Colon (tissue), 2 donors: ENCODE results near the gene SEMA4A.
"Not testable (repeated sequence)": the region's sequence is repeated elsewhere in the genome, so short reads cannot be mapped to it uniquely, and the experiment has no call there.

Source experiments
- FAIRE-seq: peaks from 2 replicates; lab custom pipeline; 2012; peaks lifted over from hg19 to GRCh38; lab: Jason Lieb, UNC
- donor health status: control.
- donor health status: control.

Gene SEMA4A

DNA sequence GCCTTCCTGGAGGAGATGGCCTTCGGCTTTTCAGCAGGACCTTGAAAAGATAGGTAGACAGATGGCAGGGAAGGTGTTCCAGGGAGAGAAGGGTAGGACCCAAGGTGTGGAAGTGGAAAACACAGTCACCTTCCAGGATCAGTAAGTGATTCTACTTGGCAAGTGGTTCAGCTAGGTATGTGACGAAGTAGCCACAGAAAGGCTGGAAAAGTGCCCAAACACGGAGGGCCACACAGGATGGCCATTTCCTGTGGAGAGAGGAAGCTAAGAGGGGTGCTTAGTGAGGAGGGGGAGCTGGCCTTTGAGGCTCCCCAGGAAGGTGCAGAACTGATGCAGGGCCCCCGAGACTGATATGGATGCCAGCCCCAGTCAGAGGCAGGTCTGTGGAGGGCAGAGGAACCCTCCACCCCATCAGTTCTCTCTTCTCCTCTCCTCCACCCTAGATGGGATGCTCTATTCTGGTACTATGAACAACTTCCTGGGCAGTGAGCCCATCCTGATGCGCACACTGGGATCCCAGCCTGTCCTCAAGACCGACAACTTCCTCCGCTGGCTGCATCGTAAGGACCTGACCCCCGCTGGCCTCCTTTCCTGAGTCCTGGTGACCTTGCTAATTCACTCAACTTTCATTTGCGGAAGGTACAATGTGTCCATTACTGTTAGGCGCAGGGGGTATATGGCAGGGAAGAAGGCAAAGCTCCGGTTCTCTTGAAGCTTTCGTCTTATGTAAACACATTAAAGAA, 6.8 kb downstream of the SEMA4A start:
- FAIRE-seq, result no peak

DNA sequence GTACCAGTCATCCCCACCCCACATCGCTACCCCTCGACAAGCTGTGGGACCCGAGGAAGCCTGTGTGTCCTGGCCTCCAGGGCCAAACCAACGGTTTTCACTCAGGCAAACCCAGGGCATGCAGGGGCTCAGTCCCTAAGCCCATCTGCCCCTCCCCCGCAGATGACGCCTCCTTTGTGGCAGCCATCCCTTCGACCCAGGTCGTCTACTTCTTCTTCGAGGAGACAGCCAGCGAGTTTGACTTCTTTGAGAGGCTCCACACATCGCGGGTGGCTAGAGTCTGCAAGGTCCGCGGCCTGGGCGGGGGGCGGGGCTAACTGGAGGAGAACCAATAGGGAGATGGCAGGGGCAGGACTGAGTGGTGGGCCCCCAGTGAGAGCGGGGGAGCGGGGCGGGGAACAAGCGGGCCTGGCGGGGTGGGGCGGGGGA, 7.4 kb downstream of the SEMA4A start:
- no peak for FAIRE-seq

DNA sequence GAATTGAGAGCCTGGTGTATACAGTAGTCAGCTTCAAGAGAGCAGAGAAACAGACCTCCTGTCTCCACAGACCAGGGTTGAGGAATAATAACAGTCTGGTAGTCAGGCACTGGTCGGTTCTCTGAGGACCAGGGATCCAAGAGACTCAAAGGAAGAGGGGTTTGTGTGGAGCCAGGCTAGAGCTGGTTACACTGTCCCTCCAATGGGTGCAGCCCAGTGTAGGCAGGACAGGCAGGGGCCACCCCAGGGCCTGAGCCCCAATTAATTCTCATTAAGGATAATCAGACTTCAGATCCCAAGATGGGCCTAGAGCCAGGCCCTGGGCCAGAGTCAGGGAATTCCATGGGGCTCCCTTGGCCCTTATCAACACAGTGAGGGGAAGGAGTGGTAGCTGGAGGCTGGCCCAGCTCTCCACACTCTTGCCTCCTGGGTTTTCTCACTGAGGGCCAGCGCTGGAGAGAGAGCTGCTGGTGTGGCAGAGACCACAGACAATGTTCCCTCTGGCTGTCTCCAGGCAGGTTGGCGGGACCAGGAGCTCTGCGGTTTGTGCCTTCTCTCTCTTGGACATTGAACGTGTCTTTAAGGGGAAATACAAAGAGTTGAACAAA, 9.1 kb downstream of the SEMA4A start:
- no peak for FAIRE-seq

DNA sequence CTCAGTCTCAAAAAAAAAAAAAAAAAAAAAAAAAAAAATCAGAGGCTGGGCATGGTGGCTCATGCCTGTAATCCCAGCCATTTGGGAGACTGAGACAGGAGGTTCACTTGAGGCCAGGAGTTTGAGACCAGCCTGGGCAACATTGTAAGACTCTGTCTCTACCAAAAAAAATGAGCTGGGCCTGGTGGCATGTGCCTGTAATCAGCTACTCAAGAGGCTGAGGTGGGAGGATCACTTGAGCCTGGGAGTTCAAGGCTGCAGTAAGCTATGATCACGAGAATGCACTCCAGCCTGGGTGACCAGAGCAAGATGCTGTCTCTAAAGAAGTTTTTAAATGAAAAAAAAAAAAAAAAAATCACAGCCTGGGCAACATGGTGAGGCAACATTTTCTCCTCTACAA, 10.3 kb downstream of the SEMA4A start:
- FAIRE-seq, result no peak

DNA sequence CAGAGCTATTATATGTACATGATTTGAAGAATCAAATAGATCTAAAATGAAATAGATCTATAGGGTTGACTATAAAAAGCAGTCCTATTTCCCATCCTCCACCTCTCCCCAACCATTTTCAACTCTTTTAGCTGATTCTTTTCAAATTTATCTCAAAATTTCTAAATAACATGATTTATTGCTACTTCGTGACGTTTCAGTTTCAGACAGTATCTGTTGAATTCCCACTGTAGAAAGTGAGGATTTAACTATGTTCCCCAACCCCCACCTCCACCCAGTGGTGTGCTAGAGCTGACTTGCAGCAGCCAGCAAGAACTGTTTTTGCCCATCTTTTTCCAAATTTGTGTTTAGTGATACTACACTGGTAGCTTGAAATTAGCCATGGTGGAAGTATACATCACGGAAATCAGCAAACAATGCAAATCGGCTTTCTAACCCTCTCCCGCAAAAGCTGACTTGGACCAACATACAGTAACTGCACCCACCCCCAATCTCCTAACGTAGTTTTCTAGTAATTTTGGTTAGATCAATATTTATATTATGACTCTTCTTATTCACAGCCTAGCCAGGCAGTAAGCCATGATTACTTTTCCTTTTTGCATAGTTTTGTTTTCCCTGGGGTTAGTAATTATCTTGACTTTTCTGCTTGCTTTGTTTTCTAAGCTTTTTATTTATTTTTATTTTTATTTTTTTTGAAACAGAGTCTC, 10.9 kb downstream of the SEMA4A start:
- no peak for FAIRE-seq

DNA sequence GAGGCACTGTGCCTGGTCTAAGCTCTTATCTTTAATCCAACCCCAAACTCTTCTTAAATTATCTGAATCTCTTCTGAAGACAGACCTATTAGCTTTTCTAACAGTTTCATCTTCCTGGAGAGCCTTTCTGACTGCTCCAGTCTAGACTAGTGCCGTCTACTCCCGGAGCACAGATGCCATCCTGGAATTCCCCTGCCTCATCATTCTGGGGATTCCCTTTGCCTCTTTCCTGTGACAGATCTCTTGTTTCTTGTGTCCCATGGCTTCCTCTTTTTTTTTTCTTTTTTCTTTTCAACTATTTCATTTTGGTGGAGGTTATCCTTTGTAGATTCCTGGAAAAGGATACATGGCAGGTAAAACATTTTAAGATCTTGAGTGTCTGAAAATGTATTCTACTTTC, 11.7 kb downstream of the SEMA4A start:
- FAIRE-seq, result no peak

DNA sequence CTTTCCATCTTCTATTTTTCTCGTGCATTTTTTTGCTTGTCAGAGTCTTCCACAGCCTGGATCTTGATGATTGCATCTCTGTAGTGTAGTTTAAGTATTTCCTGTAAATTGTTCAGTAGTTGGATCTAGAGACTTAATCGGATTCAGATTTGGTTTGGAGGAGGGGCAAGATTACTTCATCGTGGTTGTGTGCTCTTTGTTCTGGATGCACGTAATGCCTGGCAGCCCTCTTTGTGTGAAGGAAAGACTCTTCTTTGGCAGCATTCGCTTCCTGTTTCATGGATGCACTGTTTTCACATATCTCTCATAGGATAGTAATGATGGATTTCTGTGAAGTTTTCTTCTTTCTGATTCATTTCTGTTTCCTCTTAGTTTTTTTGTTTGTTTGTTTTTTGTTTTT, 14.2 kb downstream of the SEMA4A start:
- no peak for FAIRE-seq

DNA sequence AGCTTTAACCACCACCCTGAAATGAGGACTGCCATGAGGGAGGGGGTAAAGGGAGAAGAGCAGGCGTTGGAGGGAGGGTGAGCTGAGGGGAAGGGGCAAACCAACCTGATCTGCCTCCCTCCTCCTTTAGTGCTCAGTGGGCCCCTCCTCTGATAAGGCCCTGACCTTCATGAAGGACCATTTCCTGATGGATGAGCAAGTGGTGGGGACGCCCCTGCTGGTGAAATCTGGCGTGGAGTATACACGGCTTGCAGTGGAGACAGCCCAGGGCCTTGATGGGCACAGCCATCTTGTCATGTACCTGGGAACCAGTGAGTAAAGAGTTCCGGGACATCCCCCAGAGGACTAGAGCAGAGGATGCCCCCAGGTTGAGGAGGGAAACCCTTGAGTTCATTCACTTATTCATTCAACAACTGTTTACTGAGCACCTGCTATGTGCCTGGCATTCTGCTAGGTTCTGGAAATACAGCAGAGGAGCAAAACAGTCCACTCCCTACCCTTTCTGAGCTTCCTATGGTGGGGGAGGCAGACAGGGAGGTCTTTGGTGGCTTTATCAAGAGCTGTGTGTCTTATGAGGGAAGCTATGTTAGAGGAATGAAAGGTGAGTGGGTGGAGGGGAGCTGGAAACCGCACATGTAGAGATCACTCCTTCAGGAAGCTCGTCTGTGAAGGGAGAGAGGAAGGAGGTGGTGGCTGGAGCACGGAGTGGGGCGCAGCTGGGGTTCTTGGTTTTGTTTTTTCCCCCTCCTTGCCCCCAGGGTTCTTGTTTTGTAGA, 19.5 kb downstream of the SEMA4A start:
- no peak for FAIRE-seq

DNA sequence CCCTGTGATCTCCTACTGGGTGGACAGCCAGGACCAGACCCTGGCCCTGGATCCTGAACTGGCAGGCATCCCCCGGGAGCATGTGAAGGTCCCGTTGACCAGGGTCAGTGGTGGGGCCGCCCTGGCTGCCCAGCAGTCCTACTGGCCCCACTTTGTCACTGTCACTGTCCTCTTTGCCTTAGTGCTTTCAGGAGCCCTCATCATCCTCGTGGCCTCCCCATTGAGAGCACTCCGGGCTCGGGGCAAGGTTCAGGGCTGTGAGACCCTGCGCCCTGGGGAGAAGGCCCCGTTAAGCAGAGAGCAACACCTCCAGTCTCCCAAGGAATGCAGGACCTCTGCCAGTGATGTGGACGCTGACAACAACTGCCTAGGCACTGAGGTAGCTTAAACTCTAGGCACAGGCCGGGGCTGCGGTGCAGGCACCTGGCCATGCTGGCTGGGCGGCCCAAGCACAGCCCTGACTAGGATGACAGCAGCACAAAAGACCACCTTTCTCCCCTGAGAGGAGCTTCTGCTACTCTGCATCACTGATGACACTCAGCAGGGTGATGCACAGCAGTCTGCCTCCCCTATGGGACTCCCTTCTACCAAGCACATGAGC, 23.3 kb downstream of the SEMA4A start:
- no peak for FAIRE-seq

DNA sequence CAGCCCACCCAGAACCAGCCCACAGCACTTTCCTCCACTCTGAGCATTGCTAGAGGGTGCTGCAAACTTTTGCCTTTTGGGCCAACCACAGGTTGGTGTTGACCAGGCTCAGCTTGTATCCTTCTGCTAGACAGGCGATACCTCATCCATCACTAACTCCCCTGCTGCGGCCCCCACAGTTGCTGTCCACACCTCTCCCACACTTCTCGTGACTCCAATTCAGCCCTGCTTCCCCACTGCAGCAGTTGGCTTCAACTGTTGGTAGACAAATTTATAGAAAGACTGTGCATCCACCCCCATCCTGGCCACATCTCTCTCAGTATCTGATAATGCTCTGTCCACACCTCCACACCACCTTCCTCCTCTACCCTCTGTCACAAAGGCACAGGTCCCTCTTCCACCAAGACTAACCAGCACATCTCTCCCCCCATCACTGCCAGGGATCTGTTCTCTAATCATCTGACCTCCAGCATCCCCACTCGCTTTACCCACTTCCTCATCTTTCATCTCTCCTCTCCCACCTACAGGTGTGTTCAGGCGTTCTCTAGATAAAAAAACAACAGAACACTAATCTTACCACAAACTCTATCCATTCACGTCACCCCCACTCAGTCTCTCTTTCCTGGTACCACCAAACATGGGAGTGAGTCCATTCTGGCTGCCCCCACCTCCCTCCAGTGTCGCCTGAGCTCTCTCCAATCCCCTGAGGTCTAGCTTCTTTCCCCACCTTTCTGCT, 24.7 kb downstream of the SEMA4A start:
- no peak for FAIRE-seq

DNA sequence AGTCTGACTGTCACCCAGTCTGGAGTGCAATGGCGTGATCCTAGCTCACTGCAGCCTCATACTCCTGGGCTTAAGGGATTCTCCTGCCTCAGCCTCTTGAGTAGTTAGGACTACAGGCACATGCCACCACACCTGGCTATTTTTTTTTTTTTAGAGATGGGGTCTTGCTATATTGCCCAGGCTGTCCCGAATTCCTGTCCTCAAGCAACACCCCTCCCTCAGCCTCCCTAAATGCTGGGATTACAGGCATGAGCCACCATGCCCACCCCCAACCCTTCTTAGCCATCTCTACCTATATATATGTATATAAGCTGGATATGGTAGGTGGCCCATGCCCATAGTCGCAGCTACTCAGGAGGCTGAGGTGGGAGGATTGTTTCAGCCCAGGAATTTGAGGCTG, 27.1 kb downstream of the SEMA4A start:
- no peak for FAIRE-seq

DNA sequence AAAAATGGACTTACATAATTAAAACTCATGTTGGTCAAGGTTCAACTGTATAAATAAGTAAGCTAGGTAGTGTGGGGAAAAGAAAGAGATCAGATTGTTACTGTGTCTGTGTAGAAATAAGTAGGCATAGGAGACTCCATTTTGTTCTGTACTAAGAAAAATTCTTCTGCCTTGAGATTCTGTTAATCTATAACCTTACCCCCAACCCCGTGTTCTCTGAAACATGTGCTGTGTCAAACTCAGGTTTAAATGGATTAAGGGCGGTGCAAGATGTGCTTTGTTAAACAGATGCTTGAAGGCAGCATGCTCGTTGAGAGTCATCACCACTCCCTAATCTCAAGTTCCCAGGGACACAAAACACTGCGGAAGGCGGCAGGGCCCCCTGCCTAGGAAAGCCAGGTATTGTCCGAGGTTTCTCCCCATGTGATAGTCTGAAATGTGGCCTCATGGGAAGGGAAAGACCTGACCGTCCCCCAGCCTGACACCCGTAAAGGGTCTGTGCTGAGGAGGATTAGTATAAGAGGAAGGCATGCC, 28.1 kb downstream of the SEMA4A start:
- FAIRE-seq, result not testable (repeated sequence)

DNA sequence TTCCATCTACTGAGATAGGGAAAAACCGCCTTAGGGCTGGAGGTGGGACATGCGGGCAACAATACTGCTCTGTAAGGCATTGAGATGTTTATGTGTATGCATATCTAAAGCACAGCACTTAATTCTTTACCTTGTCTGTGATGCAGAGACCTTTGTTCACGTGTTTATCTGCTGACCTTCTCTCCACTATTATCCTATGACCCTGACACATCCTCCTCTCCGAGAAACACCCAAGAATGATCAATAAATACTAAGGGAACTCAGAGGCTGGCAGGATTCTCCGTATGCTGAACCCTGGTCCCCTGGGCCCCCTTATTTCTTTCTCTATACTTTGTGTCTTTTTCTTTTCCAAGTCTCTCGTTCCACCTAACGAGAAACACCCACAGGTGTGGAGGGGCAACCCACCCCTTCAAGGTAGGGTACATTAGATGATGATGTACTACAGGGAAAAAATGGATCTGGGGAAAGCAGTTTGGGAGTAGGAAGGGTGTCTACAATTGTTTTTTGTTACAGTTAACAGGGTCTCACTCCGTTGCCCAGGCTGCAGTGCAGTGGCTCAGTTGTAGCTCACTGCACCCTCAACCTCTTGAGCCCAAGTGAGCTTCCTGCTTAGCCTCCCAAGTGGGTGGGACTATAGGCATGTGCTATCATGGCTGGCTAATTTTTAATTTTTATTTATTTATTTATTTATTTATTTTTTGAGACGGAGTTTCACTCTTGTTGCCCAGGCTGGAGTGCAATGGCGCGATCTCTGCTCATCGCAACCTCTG, 28.8 kb downstream of the SEMA4A start:
- not testable (repeated sequence) for FAIRE-seq

DNA sequence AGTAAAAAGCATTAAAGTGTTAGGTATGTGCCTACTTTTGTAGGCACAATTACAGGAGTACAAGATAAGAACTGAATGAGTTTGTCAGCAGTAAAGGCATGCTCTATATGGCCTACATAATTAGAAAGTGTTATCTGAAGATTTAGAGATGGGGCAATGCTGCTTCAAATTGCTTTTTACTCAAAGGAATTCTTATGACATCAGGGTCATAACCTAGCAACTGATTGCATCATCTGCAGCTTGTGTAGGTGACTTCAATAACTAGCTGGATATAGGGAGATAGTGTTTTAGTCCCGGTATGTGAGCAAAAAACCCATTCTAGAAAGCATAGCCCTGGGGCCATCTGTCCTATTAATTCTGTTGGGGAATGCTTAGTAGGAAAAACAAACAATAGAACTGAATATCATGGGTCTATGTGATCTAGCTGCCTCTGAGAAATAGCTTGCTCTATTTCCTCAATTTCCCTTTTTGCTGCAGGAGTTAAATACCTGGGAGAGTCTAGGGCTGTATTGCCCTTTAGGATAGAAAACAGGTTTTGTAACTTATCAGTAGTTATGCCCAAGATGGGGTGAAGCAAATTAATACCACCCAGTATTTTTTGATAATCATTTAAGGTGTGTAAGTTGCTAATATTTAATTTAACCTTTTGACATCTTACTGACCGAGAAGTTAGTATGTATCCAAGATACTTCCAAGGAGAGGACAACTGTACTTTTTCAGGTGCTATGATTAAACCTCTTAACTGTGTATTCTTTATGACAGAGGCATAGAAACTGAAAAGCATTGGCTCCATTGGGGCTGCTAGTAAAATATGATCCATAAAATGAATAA, 33.2 kb downstream of the SEMA4A start:
- FAIRE-seq, result not testable (repeated sequence)

DNA sequence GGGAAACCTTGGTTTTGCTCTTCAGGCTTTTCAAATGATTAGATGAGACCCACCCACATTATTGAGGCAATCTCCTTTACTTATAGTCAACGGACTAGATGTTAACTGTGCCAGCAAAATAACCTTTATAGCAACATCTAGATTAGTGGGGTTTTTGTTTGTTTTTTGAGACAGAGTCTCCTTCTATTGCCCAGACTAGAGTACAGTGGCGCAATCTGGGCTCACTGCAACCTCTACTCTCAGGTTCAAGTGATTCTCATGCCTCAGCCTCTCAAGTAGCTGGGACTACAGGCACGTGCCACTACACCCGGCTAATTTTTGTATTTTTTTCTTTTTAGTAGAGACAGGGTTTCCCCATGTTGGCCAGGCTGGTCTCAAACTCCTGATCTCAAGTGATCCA, 36.9 kb downstream of the SEMA4A start:
- FAIRE-seq, result not testable (repeated sequence)

DNA sequence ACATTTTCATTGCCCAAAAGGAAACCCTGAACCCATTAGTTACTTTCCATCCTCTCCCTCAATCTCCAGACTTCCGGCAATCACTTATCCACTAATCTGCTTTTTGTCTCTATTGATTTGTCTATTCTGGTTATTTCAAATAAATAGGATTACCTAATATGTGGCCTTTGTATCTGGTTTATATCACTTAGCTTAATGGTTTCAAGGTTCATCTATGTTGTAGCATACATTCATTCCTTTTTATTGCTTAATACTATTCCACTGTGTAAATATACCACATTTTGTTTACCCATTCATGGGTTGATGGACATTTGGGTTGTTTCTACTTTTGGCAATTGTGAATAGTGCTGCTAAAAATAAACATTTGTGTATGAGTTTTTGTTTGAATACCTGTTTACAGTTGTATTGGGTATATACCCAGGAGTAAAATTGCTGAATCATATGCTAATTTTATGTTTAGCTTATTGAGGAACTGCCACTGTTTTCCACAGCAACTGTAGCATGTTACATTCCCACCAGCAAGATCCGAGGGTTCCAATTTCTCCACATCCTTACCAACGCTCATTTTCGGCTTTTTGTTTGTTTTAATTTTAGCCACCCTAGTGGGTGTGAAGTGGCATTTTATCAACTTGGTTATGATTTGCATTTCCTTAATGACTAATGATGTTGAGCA, 38.0 kb downstream of the SEMA4A start:
- no peak for FAIRE-seq

DNA sequence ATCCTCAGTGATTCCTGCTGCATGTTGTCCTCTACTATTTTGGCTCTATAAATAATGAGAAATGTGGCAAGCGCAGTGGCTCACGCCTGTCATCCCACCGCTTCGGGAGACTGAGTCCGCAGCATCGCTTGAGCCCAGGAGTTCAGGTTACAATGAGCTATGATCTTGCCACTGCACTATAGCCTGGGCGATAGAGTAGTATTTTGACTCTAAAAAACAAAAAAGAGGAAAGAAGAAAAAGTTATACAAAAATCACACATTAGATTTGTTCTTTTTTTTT, 39.8 kb downstream of the SEMA4A start:
- no peak for FAIRE-seq

DNA sequence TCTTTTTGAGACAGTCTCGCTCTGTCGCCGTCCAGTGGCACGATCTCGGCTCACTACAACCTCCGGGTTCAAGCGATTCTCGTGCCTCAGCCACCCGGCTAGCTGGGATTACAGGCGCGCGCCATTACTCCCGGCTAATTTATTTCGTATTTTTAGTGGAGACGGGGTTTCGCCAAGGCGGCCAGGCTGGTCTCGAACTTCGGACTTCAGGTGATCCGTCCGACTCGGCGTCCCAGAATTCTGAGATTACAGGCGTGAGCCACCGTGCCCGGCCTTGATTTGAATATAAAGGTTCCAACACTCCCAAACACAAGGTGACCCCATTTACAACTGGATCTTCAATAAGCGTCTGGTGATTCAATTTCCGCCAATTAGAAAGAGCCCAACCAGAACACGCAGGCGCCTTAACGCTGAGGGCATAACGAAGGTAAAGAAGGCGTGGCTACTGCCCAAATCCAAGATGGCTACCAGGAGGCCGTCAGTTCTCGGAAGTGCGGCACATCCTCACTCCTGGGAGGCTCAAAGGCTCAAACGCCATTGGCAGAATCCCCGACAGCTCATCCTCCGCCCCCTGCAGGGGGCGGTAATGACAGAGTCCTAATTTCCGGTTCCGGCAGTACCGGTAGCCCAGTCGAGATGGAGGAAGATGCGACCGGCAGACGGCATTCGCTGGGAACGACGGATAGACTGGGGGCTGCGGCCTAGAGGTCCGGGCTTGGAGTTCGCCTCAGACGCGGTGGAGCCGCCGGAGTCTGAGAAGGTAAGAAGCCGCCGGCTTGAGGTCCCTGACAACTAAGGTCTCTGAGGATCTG, 40.3 kb downstream of the SEMA4A start, which contains the start of gene SLC25A44:
Gene SLC25A44 (plus strand): TSS at position 617 of the 812 bp plus-strand sequence. CDS start 5,744 bp downstream, outside the sequence.
- peak; percentile 91 for FAIRE-seq
